Aorta (tissue), 5 donors: Measurements from ENCODE around the gene ST6GALNAC4. TPM values are rescaled to one million over a fixed set of nuclear protein-coding genes. Genes with fewer than 3 reads are reported as not detected.
A peak's percentile ranks its signal among the peaks of the same experiment; 100 is the strongest.

ENCODE experiments used
- ATAC-seq: fragments of 200-7000 bp; cut with Tn5 transposase; one replicate; pipeline ENCODE4 v1.9.1; 2022; ENCODE audit warnings: moderate library complexity; ENCODE audit not compliant: low FRiP score
- DNase-seq, 2 donors: peaks; one replicate each; pipeline ENCODE4 v3.0.0-alpha.2; 2020
- H3K27ac ChIP-seq, 2 donors: one replicate each; pipeline ENCODE4 v1.5.1; 2013; ENCODE audit warnings: low read length in 2 of 2, mild to moderate bottlenecking in 2 of 2, moderate library complexity in 2 of 2, control low read depth in 1 of 2, inconsistent platforms in 1 of 2, low read depth in 1 of 2
- H3K27me3 ChIP-seq, 2 donors: one replicate each; pipeline ENCODE4 v1.6.1; 2013; ENCODE audit warnings: control low read depth in 1 of 2, low read length in 1 of 2, mild to moderate bottlenecking in 1 of 2, moderate library complexity in 1 of 2; ENCODE audit not compliant: insufficient read depth in 2 of 2, control insufficient read depth in 1 of 2
- H3K36me3 ChIP-seq, 2 donors: one replicate each; pipeline ENCODE4 v1.6.1; 2013; ENCODE audit warnings: control low read depth in 1 of 2, low read length in 1 of 2, mild to moderate bottlenecking in 1 of 2; ENCODE audit not compliant: insufficient read depth in 2 of 2, control insufficient read depth in 1 of 2
- H3K4me1 ChIP-seq, 2 donors: one replicate each; pipeline ENCODE4 v1.6.1; 2013; ENCODE audit warnings: low read length in 2 of 2, control low read depth in 1 of 2, mild to moderate bottlenecking in 1 of 2, moderate library complexity in 1 of 2; ENCODE audit not compliant: insufficient read depth in 2 of 2, control insufficient read depth in 1 of 2
- H3K4me3 ChIP-seq, 2 donors: one replicate each; pipeline ENCODE4 v1.5.1; 2013; ENCODE audit warnings: low read length in 2 of 2, control low read depth in 1 of 2, mild to moderate bottlenecking in 1 of 2
- H3K9me3 ChIP-seq: one replicate; pipeline ENCODE4 v1.6.1; 2013; ENCODE audit warnings: mild to moderate bottlenecking, low read length; ENCODE audit not compliant: control insufficient read depth
- WGBS, 2 donors: extraction: QIAGEN DNeasy Blood & Tissue Kit; methylation state at CpG; one replicate each; pipeline ENCODE4 v1.1.7; 2013; 5-methylcytosine and 5-hydroxymethylcytosine counted together
- intact Hi-C, 2 donors: fragments of 100-400 bp; cut with DNase I; formaldehyde crosslinking; loops; one replicate each; pipeline versions ENCODE4 v1.14.2 to v1.15.0; 2022
- microRNA-seq, 2 donors: library from miRNA; unstranded; fragments of <30 nt; microRNA quantifications; one replicate each; pipeline ENCODE4 v1.2.0, GENCODE V29; 2020
- polyA plus RNA-seq, 2 donors: library from polyadenylated mRNA; stranded (reverse); fragments of 200-250 nt; gene quantifications; one replicate each; pipeline ENCODE4 v1.2.3, GENCODE V29; 2013
- total RNA-seq, 2 donors: library from RNA; stranded (reverse); fragmentation: NEBNext Ultra II Directional; extraction: Animal tissue kit (Norgen Biotek cat#: 25700); gene quantifications; one replicate each; pipeline ENCODE4 v1.2.1, GENCODE V29; 2021
- donor health status: healthy with polysubstance abuse.
- donor health status: Bipolar disorder and iron deficiency.
- donor health status: DM: no; HTN: no; CAD: no.
- donor health status: DM: no; HTN: no; CAD: no.
- donor health status: DM: yes; HTN: yes; CAD: no.

The ST6GALNAC4 gene
- total and polyA plus RNA-seq, 4 donors: 17.7 to 46.5 (median 30.2) TPM

GRCh38 chr9:127863191-127863621 lies 53.6 kb downstream of the ST6GALNAC4 start:
- Histone ChIP-seq H3K27me3 (no peaks in the 10 kb centered on the region), H3K36me3 (no peaks in the 10 kb centered on the region), H3K9me3 (no peaks in the 10 kb centered on the region), H3K4me1 (no peaks in the 10 kb centered on the region), H3K27ac (no peak overlapping the region), H3K4me3 (no peak overlapping the region)
- ATAC-seq (no peak), DNase-seq (no peak)
- intact Hi-C loops: loop anchor here in 1 of 2 donors (5.0 kb wide), 2 partner anchors 34 to 36 kb away; partner anchors contain the start of gene ST6GALNAC6
- WGBS, 2 donors: 90 to 93% methylated on average over 13 of the region's 13 CpGs

DNA sequence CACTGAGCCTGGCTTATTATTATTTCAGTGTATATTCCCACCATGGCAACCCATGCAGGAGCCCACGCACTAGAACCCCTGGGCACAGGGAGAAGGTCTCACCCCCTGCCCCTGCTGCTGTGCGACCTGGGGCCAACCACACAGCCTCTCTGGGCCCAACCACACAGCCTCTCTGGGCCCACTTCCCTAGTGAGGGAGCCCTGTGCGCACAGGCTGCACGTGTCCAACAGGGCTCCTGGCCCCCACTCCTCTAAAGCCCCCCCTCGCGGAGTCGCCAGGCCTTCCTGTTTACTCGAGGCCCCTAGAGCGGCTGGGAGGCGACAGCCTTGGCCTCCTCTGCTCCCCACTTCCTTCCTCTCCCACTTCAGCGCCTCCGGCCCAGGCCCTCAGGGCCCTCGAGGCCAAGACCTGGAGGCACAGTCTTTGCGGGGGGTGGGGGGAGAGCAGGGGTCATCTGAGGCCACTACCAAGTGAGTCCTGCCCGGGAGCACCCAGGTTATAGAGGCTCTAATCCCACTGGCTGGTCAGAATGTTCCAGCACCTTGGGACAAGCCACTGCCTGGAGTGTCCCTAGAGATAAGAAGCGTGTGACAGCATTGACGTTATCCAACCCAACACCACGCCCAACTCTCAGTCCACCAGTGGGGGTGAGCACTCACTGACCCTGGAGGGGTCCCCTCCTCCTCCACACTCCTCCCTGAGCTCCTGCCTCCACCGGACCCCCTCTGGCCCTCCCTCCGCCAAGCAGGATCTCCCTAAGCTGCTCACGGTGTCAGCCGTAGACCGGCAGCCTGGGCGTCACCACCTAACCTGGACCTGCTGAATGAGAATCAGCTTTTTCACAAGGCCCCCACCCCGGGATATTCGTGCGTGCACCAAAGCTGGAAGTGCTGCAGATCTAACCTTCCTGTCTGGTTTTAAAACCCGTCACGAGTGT lies 54.5 kb downstream of the ST6GALNAC4 start:
- Histone ChIP-seq H3K9me3 (no peaks in the 10 kb centered on the region), H3K27ac (peak overlapping the region in 1 of 2 donors; percentile 66), H3K4me1 (no peaks in the 10 kb centered on the region), H3K4me3 (no peak overlapping the region), H3K27me3 (no peaks in the 10 kb centered on the region), H3K36me3 (no peaks in the 10 kb centered on the region)
- intact Hi-C loops: loop anchor here in 1 of 2 donors (5.0 kb wide), 2 partner anchors 35 kb away; partner anchors contain the start of gene ST6GALNAC6
- DNase-seq (peak; percentile 86 to 94), ATAC-seq (peak; percentile 67)
- 37 to 44% methylated on average over 29 of the region's 29 CpGs for WGBS, 2 donors

GRCh38 chr9:127860779-127861178 lies 56.1 kb downstream of the ST6GALNAC4 start:
- intact Hi-C loops: loop anchor here in 1 of 2 donors (5.0 kb wide), 2 partner anchors 33 to 37 kb away; partner anchors contain the start of gene ST6GALNAC6
- peak overlapping the region in 1 of 2 donors; percentile 9 for H3K27ac ChIP-seq
- 89 to 92% methylated on average over 11 of the region's 11 CpGs for WGBS, 2 donors
- no peak overlapping the region for H3K4me3 ChIP-seq
- no peaks in the 10 kb centered on the region for H3K9me3 ChIP-seq
- H3K4me1 ChIP-seq: no peaks in the 10 kb centered on the region
- H3K27me3 ChIP-seq: no peaks in the 10 kb centered on the region
- ATAC-seq (no peak), DNase-seq (no peak)
- no peaks in the 10 kb centered on the region for H3K36me3 ChIP-seq

GRCh38 chr9:127860260-127860659 lies 56.6 kb downstream of the ST6GALNAC4 start:
- DNase-seq (peak in 1 of 2 donors; percentile 73), ATAC-seq (peak; percentile 39)
- 1 to 15% methylated on average over 8 of the region's 8 CpGs for WGBS, 2 donors
- Histone ChIP-seq H3K4me1 (no peaks in the 10 kb centered on the region), H3K4me3 (no peak overlapping the region), H3K9me3 (no peaks in the 10 kb centered on the region), H3K27me3 (no peaks in the 10 kb centered on the region), H3K27ac (peak overlapping the region in 1 of 2 donors; percentile 9), H3K36me3 (no peaks in the 10 kb centered on the region)
- intact Hi-C loops: loop anchor here in 1 of 2 donors (5.0 kb wide), 2 partner anchors 33 to 37 kb away; partner anchors contain the start of gene ST6GALNAC6

DNA sequence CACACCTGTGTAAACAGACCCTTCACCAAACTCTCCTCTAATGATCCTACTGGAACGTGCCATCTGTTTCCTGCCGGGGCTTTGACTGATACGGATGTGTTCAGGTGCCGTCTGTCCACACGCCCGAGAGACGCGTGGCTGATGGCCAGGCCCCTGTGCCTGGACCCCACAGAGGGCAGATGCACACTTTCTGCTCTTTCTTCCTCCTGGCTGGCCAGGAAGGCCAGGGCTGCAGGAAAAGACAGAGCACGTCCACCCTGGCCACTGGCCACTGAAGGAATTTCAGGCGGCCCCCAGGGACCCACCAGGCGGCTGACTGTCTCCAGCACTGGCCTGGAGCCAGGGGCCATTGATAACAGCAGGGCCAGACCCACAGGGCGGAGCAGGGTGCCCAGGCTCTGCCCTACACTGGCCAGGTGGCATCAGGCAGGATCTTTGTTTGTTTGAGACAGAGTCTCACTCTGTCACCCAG lies 58.8 kb downstream of the ST6GALNAC4 start:
- peak; percentile 7 for ATAC-seq
- DNase-seq: peak; percentile 85 to 91
- no peak overlapping the region for H3K4me3 ChIP-seq
- H3K9me3 ChIP-seq: no peaks in the 10 kb centered on the region
- H3K27me3 ChIP-seq: no peaks in the 10 kb centered on the region
- intact Hi-C loops: no loop called here
- no peaks in the 10 kb centered on the region for H3K36me3 ChIP-seq
- H3K27ac ChIP-seq: peak overlapping the region in 1 of 2 donors; percentile 24
- no peaks in the 10 kb centered on the region for H3K4me1 ChIP-seq
- 8 to 9% methylated on average over 12 of the region's 12 CpGs for WGBS, 2 donors

Small RNA genes lying within 50 kb of the gene (microRNA-seq; reads per million reads assigned to microRNA genes)
- 0 to 0.99 reads per million in 2 donors for gene MIR4672

Other genes starting within 250 kb of the ST6GALNAC4 start
- under 1 TPM; 0.16 to 0.60 TPM for gene CFAP157, start 210.1 kb downstream of the ST6GALNAC4 start, total RNA-seq
- under 1 TPM in 1 of 2 donors, not detected in 1; 0.69 TPM for gene CFAP157, start 210.1 kb downstream of the ST6GALNAC4 start, polyA plus RNA-seq
- 10 to 100 TPM in 1 of 2 donors, 1 to 10 TPM in 1; 9.8 to 12.2 TPM for gene PTRH1, start 201.4 kb downstream of the ST6GALNAC4 start, total RNA-seq
- gene PTRH1, start 201.4 kb downstream of the ST6GALNAC4 start, polyA plus RNA-seq: 10 to 100 TPM; 12.1 to 23.2 TPM
- gene TTC16, start 201.0 kb downstream of the ST6GALNAC4 start, total RNA-seq: under 1 TPM; 0.16 to 0.30 TPM
- not detected for gene TTC16, start 201.0 kb downstream of the ST6GALNAC4 start, polyA plus RNA-seq
- 1 to 10 TPM; 5.8 to 8.0 TPM for gene TOR2A, start 181.7 kb downstream of the ST6GALNAC4 start, total RNA-seq
- 10 to 100 TPM in 1 of 2 donors, 1 to 10 TPM in 1; 4.5 to 12.7 TPM for gene TOR2A, start 181.7 kb downstream of the ST6GALNAC4 start, polyA plus RNA-seq
- 10 to 100 TPM; 19.7 to 34.8 TPM for gene SH2D3C, start 138.4 kb downstream of the ST6GALNAC4 start, total RNA-seq
- gene SH2D3C, start 138.4 kb downstream of the ST6GALNAC4 start, polyA plus RNA-seq: 1 to 10 TPM in 1 of 2 donors, under 1 TPM in 1; 0.13 to 2.0 TPM
- gene CDK9, start 131.0 kb downstream of the ST6GALNAC4 start, total RNA-seq: 100 to 1,000 TPM; 103 to 131 TPM
- gene CDK9, start 131.0 kb downstream of the ST6GALNAC4 start, polyA plus RNA-seq: 100 to 1,000 TPM in 1 of 2 donors, 10 to 100 TPM in 1; 29.3 to 115 TPM
- 10 to 100 TPM; 61.9 to 77.7 TPM for gene FPGS, start 114.2 kb downstream of the ST6GALNAC4 start, total RNA-seq
- gene FPGS, start 114.2 kb downstream of the ST6GALNAC4 start, polyA plus RNA-seq: 100 to 1,000 TPM in 1 of 2 donors, 10 to 100 TPM in 1; 15.2 to 116 TPM
- gene ENG, start 62.4 kb downstream of the ST6GALNAC4 start, total RNA-seq: 100 to 1,000 TPM; 339 to 538 TPM
- gene ENG, start 62.4 kb downstream of the ST6GALNAC4 start, polyA plus RNA-seq: 100 to 1,000 TPM in 1 of 2 donors, 10 to 100 TPM in 1; 46.1 to 191 TPM
- 10 to 100 TPM; 92.4 to 99.5 TPM for gene AK1, start 39.4 kb downstream of the ST6GALNAC4 start, total RNA-seq
- gene AK1, start 39.4 kb downstream of the ST6GALNAC4 start, polyA plus RNA-seq: 100 to 1,000 TPM; 111 to 168 TPM
- gene ST6GALNAC6, start 17.4 kb downstream of the ST6GALNAC4 start, total RNA-seq: 100 to 1,000 TPM; 103 to 125 TPM
- 100 to 1,000 TPM; 125 to 176 TPM for gene ST6GALNAC6, start 17.4 kb downstream of the ST6GALNAC4 start, polyA plus RNA-seq
- 1 to 10 TPM; 3.0 TPM for gene PIP5KL1, start 13.7 kb upstream of the ST6GALNAC4 start, total RNA-seq
- gene PIP5KL1, start 13.7 kb upstream of the ST6GALNAC4 start, polyA plus RNA-seq: 1 to 10 TPM; 1.4 to 4.5 TPM
- gene DPM2, start 20.8 kb upstream of the ST6GALNAC4 start, total RNA-seq: 10 to 100 TPM; 20.0 to 26.3 TPM
- gene DPM2, start 20.8 kb upstream of the ST6GALNAC4 start, polyA plus RNA-seq: 10 to 100 TPM; 18.2 to 22.7 TPM
- 10 to 100 TPM; 41.4 to 63.1 TPM for gene EEIG1, start 63.9 kb upstream of the ST6GALNAC4 start, total RNA-seq
- gene EEIG1, start 63.9 kb upstream of the ST6GALNAC4 start, polyA plus RNA-seq: 10 to 100 TPM in 1 of 2 donors, 1 to 10 TPM in 1; 7.9 to 22.0 TPM
- 10 to 100 TPM in 1 of 2 donors, 1 to 10 TPM in 1; 5.4 to 10.4 TPM for gene NAIF1, start 150.3 kb upstream of the ST6GALNAC4 start, total RNA-seq
- gene NAIF1, start 150.3 kb upstream of the ST6GALNAC4 start, polyA plus RNA-seq: 1 to 10 TPM; 7.0 to 8.9 TPM
- gene SLC25A25, start 151.2 kb upstream of the ST6GALNAC4 start, total RNA-seq: 10 to 100 TPM; 16.3 to 40.9 TPM
- gene SLC25A25, start 151.2 kb upstream of the ST6GALNAC4 start, polyA plus RNA-seq: 10 to 100 TPM in 1 of 2 donors, 1 to 10 TPM in 1; 9.8 to 14.3 TPM
- 10 to 100 TPM; 37.1 to 38.5 TPM for gene PTGES2, start 210.7 kb upstream of the ST6GALNAC4 start, total RNA-seq
- 10 to 100 TPM; 29.9 to 56.2 TPM for gene PTGES2, start 210.7 kb upstream of the ST6GALNAC4 start, polyA plus RNA-seq
- 1 to 10 TPM in 1 of 2 donors, under 1 TPM in 1; 0.84 to 1.1 TPM for gene LCN2, start 232.4 kb upstream of the ST6GALNAC4 start, total RNA-seq
- 1 to 10 TPM in 1 of 2 donors, under 1 TPM in 1; 0.90 to 5.6 TPM for gene LCN2, start 232.4 kb upstream of the ST6GALNAC4 start, polyA plus RNA-seq
- 10 to 100 TPM; 46.7 to 54.3 TPM for gene BBLN, start 243.2 kb upstream of the ST6GALNAC4 start, total RNA-seq
- 100 to 1,000 TPM; 164 to 278 TPM for gene BBLN, start 243.2 kb upstream of the ST6GALNAC4 start, polyA plus RNA-seq